Body of pancreas (tissue), 4 donors: ENCODE data around the gene RPL35.

Experiments used
- CTCF ChIP-seq, 7 experiments: fragments of 450-650 bp in 4 of 7; fragments of 200-600 bp in 3 of 7; sonication (generic) in 3 of 7; IDR thresholded peaks; one replicate each; pipeline ENCODE4 v1.5.1; 2016 to 2019; ENCODE audit warnings: antibody characterized with exemption in 7 of 7
- POLR2A ChIP-seq, 3 donors: fragments of 450-650 bp; IDR thresholded peaks; one replicate each; pipeline ENCODE4 v1.6.1; 2016; ENCODE audit warnings: antibody characterized with exemption in 3 of 3, mild to moderate bottlenecking in 2 of 3

GRCh38 chr9:124882231-124882630 is 20.5 kb upstream of the RPL35 start:
- TF ChIP-seq CTCF (IDR thresholded peaks at IDR 0.05) (no peak), POLR2A (IDR thresholded peaks at IDR 0.05) (no peak)
